CD8-positive, alpha-beta memory T cell (primary cell): ENCODE measurements around the gene GNAQ. TPM values are rescaled to one million over a fixed set of nuclear protein-coding genes. Genes with fewer than 3 reads are reported as not detected.

Experiments used
- CTCF ChIA-PET: fragments of 350-600 bp; sonication (Branson Sonifier 250); formaldehyde crosslinking; loops from one replicate; lab custom pipeline; 2021; ENCODE audit warnings: antibody characterized with exemption; lab: Charles Lee
- POLR2A ChIA-PET: fragments of 350-600 bp; sonication (Branson Sonifier 250); formaldehyde crosslinking; loops from one replicate; lab custom pipeline; 2021; ENCODE audit warnings: antibody characterized with exemption; lab: Charles Lee
- DNase-seq, 5 donors: peaks; one replicate each; pipeline versions ENCODE4 v3.0.0 to v3.0.0-alpha.2; 2020 to 2022; ENCODE audit warnings: mixed read lengths in 1 of 5
- H3K27ac ChIP-seq: one replicate; pipeline ENCODE4 v1.7.0; 2013; ENCODE audit warnings: low read depth, mild to moderate bottlenecking, low read length, moderate library complexity
- H3K27me3 ChIP-seq: 2 replicates; pipeline ENCODE4 v1.7.0; 2013; ENCODE audit warnings: low read length, mild to moderate bottlenecking; ENCODE audit not compliant: insufficient read depth, poor library complexity, severe bottlenecking
- H3K36me3 ChIP-seq: 2 replicates; pipeline ENCODE4 v1.7.0; 2013; ENCODE audit warnings: mild to moderate bottlenecking, low read length, moderate library complexity; ENCODE audit not compliant: insufficient read depth
- H3K4me1 ChIP-seq: 2 replicates; pipeline ENCODE4 v1.7.0; 2013; ENCODE audit warnings: mild to moderate bottlenecking, low read length, moderate library complexity; ENCODE audit not compliant: insufficient read depth
- H3K4me3 ChIP-seq: 2 replicates; pipeline ENCODE4 v1.7.0; 2013; ENCODE audit warnings: mild to moderate bottlenecking, low read length
- H3K9me3 ChIP-seq: 2 replicates; pipeline ENCODE4 v1.7.0; 2013; ENCODE audit warnings: mild to moderate bottlenecking, low read length
- H3K27ac Mint-ChIP-seq, 8 donors: one replicate each; pipeline ENCODE4 v1.8.0; 2020 to 2021; ENCODE audit warnings: mixed read lengths in 8 of 8, mild to moderate bottlenecking in 6 of 8, inconsistent platforms in 3 of 8, moderate library complexity in 3 of 8
- H3K27me3 Mint-ChIP-seq, 2 donors: one replicate each; pipeline ENCODE4 v1.8.0; 2020 to 2021; ENCODE audit warnings: mixed read lengths in 2 of 2, mild to moderate bottlenecking in 1 of 2, moderate library complexity in 1 of 2
- H3K36me3 Mint-ChIP-seq, 3 donors: one replicate each; pipeline ENCODE4 v1.8.0; 2020 to 2021; ENCODE audit warnings: mixed read lengths in 3 of 3, inconsistent platforms in 1 of 3, mild to moderate bottlenecking in 1 of 3
- H3K4me1 Mint-ChIP-seq, 3 donors: one replicate each; pipeline ENCODE4 v1.8.0; 2020 to 2021; ENCODE audit warnings: mixed read lengths in 3 of 3, inconsistent platforms in 1 of 3, mild to moderate bottlenecking in 1 of 3
- H3K4me3 Mint-ChIP-seq, 7 donors: one replicate each; pipeline ENCODE4 v1.8.0; 2020 to 2021; ENCODE audit warnings: mixed read lengths in 7 of 7, mild to moderate bottlenecking in 6 of 7, moderate library complexity in 4 of 7, inconsistent platforms in 2 of 7
- H3K9me3 Mint-ChIP-seq, 5 donors: one replicate each; pipeline ENCODE4 v1.8.0; 2020 to 2022; ENCODE audit warnings: mixed read lengths in 5 of 5, mild to moderate bottlenecking in 3 of 5, moderate library complexity in 2 of 5, inconsistent platforms in 1 of 5
- polyA plus RNA-seq: library from polyadenylated mRNA; unstranded; fragments of 300-500 nt; fragmentation: Illumina TruSeq; gene quantifications from one replicate; pipeline ENCODE4 v1.2.3, GENCODE V29; 2021
- total RNA-seq, 2 experiments: library from RNA; stranded (reverse); gene quantifications; one replicate each; pipeline ENCODE4 v1.2.3, GENCODE V29; 2021

GNAQ gene
- total and polyA plus RNA-seq, 3 experiments from 2014 or later = 7.5 to 19.8 (median 17.1) TPM

DNA sequence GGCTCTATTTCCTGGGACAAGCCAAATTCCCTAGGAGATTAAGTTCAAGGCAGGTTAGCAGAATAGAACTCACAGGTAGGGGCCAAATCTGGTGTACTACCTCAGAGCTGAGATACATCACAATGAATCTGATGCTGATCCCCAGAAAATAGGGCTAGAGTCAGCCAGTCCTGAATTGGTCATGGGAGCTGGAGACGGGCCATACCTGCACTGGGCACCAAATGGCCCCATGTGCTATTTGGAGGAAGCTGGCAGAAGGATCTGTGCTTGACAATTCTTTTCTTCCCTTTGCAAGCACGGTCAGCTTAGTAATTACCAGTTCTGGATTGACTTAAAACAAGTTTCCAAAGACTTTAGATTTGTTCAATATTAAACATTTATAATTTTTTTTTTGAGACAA lies 10.4 kb upstream of the GNAQ start:
- Histone ChIP-seq H3K27me3 (no peaks in the 10 kb centered on the region), H3K4me3 (no peak overlapping the region), H3K27ac (no peak overlapping the region), H3K36me3 (no peaks in the 10 kb centered on the region), H3K4me1 (no peaks in the 10 kb centered on the region), H3K9me3 (no peaks in the 10 kb centered on the region)
- Mint-ChIP-seq H3K9me3 (no peaks in the 10 kb centered on the region), H3K4me3 (no peak overlapping the region), H3K4me1 (no peaks in the 10 kb centered on the region), H3K36me3 (no peaks in the 10 kb centered on the region), H3K27ac (no peak overlapping the region), H3K27me3 (peaks cover 0 to 22% of the 10 kb centered on the region in 2 donors)
- POLR2A ChIA-PET = no interaction called here
- CTCF ChIA-PET = interaction anchor here (0.7 to 1.5 kb wide), 2 partner anchors 172 to 193 kb away, joined by 3 to 4 read pairs; no protein-coding TSS in a partner anchor
- DNase-seq = no peak

DNA sequence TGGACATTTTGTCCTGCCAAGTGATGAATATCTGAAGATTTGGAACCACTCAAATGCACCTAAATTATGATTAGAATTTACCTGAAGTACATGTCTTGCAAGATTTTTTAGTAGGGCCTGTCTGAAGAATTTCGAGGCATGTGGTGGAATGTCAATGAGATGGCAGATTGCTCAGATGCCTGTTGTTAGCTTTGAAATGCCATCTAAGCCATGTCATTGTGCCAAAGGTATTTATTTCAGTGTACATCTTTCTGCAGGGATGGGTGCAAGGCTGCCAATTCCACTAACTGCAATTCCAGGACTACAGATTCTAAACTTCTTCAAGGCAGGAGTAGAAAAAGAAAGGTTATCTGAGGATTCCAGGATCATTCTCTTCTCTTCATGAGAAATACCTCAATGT lies 9.1 kb upstream of the GNAQ start:
- H3K27me3 ChIP-seq = no peaks in the 10 kb centered on the region
- H3K36me3 Mint-ChIP-seq = no peaks in the 10 kb centered on the region
- no peaks in the 10 kb centered on the region for H3K4me1 Mint-ChIP-seq
- peaks cover 0 to 25% of the 10 kb centered on the region in 2 donors for H3K27me3 Mint-ChIP-seq
- H3K4me3 Mint-ChIP-seq = no peak overlapping the region
- no peak overlapping the region for H3K4me3 ChIP-seq
- POLR2A ChIA-PET = interaction anchor here (0.6 kb wide), 1 partner anchor 43 kb away, joined by 4 read pairs; no protein-coding TSS in a partner anchor
- H3K9me3 Mint-ChIP-seq = no peaks in the 10 kb centered on the region
- no peak overlapping the region for H3K27ac Mint-ChIP-seq
- no peak overlapping the region for H3K27ac ChIP-seq
- H3K9me3 ChIP-seq = no peaks in the 10 kb centered on the region
- H3K36me3 ChIP-seq = no peaks in the 10 kb centered on the region
- CTCF ChIA-PET = interaction anchor here (1.5 kb wide), 1 partner anchor 173 kb away, joined by 3 read pairs; no protein-coding TSS in a partner anchor
- H3K4me1 ChIP-seq = no peaks in the 10 kb centered on the region
- no peak for DNase-seq

DNA sequence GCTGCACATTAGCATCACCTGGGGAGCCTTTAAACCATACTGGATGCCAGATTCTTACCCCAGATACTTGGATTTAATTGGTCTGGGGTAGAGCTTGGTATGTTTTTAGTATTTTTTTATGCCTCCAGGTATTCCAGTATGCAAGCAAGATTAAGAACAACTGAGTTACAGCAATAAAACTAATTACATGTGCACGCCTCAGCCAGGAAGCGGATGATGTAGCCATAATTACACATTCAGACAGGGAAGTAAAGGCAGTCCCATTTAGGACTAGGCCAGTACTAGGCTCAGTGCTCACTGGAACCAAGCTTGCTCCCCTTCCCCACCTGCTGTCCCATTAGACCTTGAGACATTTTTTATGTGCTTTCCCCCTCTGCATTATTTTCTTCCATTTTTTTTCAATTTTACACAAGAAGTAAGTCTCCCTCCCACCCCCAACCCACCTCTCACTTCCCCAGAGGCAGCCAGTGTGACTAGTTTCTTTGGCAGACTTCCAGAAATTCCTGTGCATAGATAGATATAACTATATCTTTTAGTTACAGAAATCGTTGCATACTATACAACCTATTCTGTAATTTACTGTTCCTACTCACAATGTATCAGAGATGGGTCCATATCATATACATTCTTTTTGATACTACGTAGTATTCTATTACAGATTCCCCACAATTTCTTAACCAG lies 7.1 kb upstream of the GNAQ start:
- Histone ChIP-seq H3K9me3 (no peaks in the 10 kb centered on the region), H3K4me3 (no peak overlapping the region), H3K4me1 (peaks cover 10% of the 10 kb centered on the region), H3K27ac (no peak overlapping the region), H3K36me3 (no peaks in the 10 kb centered on the region), H3K27me3 (no peaks in the 10 kb centered on the region)
- no peaks in the 10 kb centered on the region for H3K36me3 Mint-ChIP-seq
- no peaks in the 10 kb centered on the region for H3K9me3 Mint-ChIP-seq
- POLR2A ChIA-PET = no interaction called here
- peaks cover 13 to 19% (median 17%) of the 10 kb centered on the region in 3 donors for H3K4me1 Mint-ChIP-seq
- H3K27ac Mint-ChIP-seq = no peak overlapping the region
- no peak for DNase-seq
- no peak overlapping the region for H3K4me3 Mint-ChIP-seq
- CTCF ChIA-PET = no interaction called here
- H3K27me3 Mint-ChIP-seq = peaks cover 0 to 29% of the 10 kb centered on the region in 2 donors

DNA sequence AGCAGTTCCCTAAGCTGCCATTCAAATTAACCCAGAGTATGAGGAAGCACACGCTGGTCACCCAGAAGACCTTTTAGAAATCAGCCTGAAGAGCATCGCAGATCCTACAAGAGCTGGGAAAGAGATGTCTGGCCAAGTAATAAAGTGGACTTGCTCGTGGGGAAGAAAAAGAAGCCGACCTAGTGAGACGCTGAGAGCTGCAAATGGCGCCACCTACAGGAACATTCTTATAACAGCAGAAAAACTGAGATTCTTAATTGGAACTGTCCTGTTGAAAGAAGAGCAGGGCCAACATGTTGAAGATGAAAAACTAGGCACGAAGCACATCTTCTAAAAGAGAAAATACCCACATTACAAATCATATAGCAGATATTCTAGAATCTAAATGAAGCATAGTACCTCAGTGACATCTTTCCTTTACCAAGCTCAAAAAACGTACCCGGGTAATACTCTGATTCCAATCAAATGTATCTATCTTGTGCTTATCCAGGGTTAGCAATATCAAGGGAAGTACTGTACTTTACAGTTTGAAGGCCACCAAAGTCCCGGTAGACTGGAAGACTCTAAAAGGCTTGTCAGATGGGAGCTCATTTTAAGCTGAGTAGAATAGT lies 3.9 kb upstream of the GNAQ start:
- DNase-seq = peak in 4 of 5 donors; percentile 24 to 64 (median 58)
- H3K4me3 ChIP-seq = no peak overlapping the region
- H3K36me3 ChIP-seq = no peaks in the 10 kb centered on the region
- CTCF ChIA-PET = interaction anchor here (0.8 to 3.0 kb wide), 19 partner anchors 9 to 197 kb away, joined by 3 to 30 read pairs (median 4); no protein-coding TSS in a partner anchor
- no peak overlapping the region for H3K27ac ChIP-seq
- H3K4me1 ChIP-seq = peaks cover 24% of the 10 kb centered on the region
- H3K4me1 Mint-ChIP-seq = peaks cover 22 to 38% (median 34%) of the 10 kb centered on the region in 3 donors
- H3K9me3 Mint-ChIP-seq = peaks cover 0 to 2% (median 0%) of the 10 kb centered on the region in 5 donors
- H3K27ac Mint-ChIP-seq = peak overlapping the region in 3 of 8 donors; percentile 8 to 43 (median 9)
- H3K9me3 ChIP-seq = no peaks in the 10 kb centered on the region
- peaks cover 0 to 8% (median 0%) of the 10 kb centered on the region in 3 donors for H3K36me3 Mint-ChIP-seq
- peak overlapping the region in 3 of 7 donors; percentile 0 to 28 (median 20) for H3K4me3 Mint-ChIP-seq
- peaks cover 3 to 28% of the 10 kb centered on the region in 2 donors for H3K27me3 Mint-ChIP-seq
- POLR2A ChIA-PET = interaction anchor here (1.3 kb wide), 1 partner anchor 86 kb away, joined by 3 read pairs; no protein-coding TSS in a partner anchor
- no peaks in the 10 kb centered on the region for H3K27me3 ChIP-seq

DNA sequence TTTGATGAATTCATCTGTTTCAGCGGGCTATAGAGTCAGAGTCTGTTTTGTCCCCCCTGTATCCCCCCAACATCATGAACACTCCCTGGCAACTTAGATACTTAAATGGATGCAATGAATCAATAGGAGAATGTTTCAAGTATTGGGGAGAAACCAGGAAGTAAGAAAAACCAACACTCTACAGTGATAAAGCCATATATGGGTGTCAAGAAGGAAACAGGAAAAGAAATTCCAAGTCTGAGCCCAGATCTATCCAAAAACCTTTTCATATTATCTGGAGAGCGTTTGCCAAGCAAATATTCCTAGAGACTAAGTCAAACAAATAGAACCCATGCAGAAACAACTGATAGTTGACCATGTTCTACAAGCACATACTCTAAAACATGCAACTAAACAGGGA lies 2.3 kb upstream of the GNAQ start:
- peaks cover 6 to 34% of the 10 kb centered on the region in 2 donors for H3K27me3 Mint-ChIP-seq
- no peaks in the 10 kb centered on the region for H3K27me3 ChIP-seq
- peaks cover 0 to 2% (median 0%) of the 10 kb centered on the region in 5 donors for H3K9me3 Mint-ChIP-seq
- no peak overlapping the region for H3K4me3 ChIP-seq
- H3K27ac ChIP-seq = no peak overlapping the region
- POLR2A ChIA-PET = no interaction called here
- no peaks in the 10 kb centered on the region for H3K36me3 ChIP-seq
- H3K36me3 Mint-ChIP-seq = peaks cover 0 to 11% (median 0%) of the 10 kb centered on the region in 3 donors
- DNase-seq = no peak
- no peak overlapping the region for H3K27ac Mint-ChIP-seq
- peak overlapping the region in 3 of 7 donors; percentile 13 to 90 (median 34) for H3K4me3 Mint-ChIP-seq
- no peaks in the 10 kb centered on the region for H3K9me3 ChIP-seq
- peaks cover 34% of the 10 kb centered on the region for H3K4me1 ChIP-seq
- CTCF ChIA-PET = interaction anchor here (1.0 to 3.0 kb wide), 4 partner anchors 11 to 178 kb away, joined by 3 to 30 read pairs (median 11); no protein-coding TSS in a partner anchor
- H3K4me1 Mint-ChIP-seq = peaks cover 37 to 54% (median 50%) of the 10 kb centered on the region in 3 donors

DNA sequence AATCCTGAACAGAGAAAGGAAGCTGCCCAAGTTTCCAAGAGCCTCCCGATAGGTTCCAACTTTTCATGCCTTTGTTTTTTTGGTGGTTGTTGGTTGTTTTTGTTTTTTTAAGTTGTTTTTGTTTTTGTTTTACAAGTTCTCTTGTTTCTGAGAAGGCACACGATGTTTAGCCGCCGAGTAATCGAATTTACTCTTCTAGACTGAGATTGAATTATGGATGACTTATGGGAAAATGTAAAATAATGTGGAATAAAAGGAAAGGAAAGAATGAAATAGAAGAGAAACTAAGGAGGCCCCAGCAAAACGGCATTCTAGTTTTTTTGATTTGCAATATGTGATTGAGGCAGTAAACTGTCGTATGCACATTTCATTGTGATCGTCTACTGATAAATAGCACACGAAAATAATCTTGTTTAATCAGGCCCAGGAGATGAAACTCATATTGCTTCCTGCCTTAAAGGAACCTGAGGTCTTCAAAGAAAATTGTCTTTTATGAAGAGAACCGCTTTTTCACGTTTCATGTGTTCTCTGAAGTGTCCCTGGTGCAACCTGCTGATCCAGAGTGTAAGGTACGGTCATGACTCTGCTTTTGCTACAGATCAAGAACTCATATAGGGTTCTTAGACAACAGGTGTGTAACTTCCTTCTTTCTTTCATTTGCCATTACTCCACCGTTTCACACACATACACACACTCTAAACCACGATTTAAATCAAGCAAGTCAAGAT lies 1.3 kb upstream of the GNAQ start:
- H3K4me3 Mint-ChIP-seq = peak overlapping the region; percentile 88 to 95 (median 90)
- peak overlapping the region in 7 of 8 donors; percentile 76 to 94 (median 91) for H3K27ac Mint-ChIP-seq
- peaks cover 0 to 2% (median 0%) of the 10 kb centered on the region in 5 donors for H3K9me3 Mint-ChIP-seq
- peaks cover 42 to 60% (median 56%) of the 10 kb centered on the region in 3 donors for H3K4me1 Mint-ChIP-seq
- H3K27me3 Mint-ChIP-seq = peaks cover 6 to 34% of the 10 kb centered on the region in 2 donors
- Histone ChIP-seq H3K27me3 (no peaks in the 10 kb centered on the region), H3K36me3 (no peaks in the 10 kb centered on the region), H3K9me3 (no peaks in the 10 kb centered on the region), H3K4me3 (peak overlapping the region; percentile 61), H3K4me1 (peaks cover 37% of the 10 kb centered on the region), H3K27ac (peak overlapping the region; percentile 49)
- peak in 1 of 5 donors; percentile 51 for DNase-seq
- ChIA-PET POLR2A (interaction anchor here (0.6 to 1.4 kb wide), 2 partner anchors 18 to 254 kb away, joined by 5 to 8 read pairs; no protein-coding TSS in a partner anchor), CTCF (interaction anchor here (1.0 kb wide), 1 partner anchor 179 kb away, joined by 3 read pairs; no protein-coding TSS in a partner anchor)
- H3K36me3 Mint-ChIP-seq = peaks cover 0 to 11% (median 0%) of the 10 kb centered on the region in 3 donors

DNA sequence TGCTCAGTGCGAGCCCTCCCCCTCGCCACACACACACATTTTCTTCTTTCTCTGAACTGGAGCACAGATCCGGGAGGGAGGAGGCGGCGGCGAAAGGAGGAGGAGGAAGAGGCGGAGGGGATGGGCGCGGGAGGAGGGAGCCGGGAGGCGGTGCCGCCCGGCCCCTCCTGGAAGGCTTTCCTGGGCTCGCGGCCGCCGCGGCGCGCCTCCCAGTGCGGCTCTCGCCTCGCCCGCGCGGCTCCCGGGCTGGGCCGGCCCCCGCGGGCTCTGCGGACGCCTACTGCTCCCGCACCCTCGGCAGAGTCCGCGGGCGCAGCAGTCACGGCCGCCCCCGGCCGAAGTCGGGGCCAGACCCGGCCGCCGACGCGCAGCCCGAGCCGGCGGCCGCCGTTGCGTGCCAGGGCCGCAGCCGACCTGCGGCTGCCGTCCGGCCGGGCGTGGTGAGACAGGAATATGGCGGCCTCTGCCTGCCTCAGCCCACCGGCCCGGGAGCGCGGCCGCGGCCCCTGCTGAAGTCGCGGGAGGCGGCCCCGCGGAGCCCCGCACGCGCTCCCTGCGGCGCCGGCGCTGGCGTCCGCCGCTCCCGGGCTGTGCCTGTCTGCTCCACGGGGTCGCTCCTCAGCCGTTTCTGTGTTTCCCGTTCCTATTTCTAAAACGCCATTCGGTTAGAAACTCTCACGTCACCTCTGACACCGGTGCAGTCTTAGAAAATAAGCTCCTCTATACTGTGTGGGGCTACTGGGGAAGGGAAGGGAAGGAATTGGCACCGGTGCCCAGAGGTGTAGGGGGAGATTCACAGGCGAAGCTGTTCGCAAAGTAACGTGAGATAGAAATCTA lies 500 bp upstream of the GNAQ start:
- Mint-ChIP-seq H3K36me3 (peaks cover 0 to 11% (median 0%) of the 10 kb centered on the region in 3 donors), H3K4me3 (peak overlapping the region; percentile 88 to 95 (median 90)), H3K27me3 (peaks cover 6 to 34% of the 10 kb centered on the region in 2 donors), H3K27ac (peak overlapping the region; percentile 76 to 97 (median 91)), H3K9me3 (peaks cover 0 to 2% (median 0%) of the 10 kb centered on the region in 5 donors), H3K4me1 (peaks cover 42 to 60% (median 56%) of the 10 kb centered on the region in 3 donors)
- POLR2A ChIA-PET = interaction anchor here (1.4 kb wide), 1 partner anchor 19 kb away, joined by 5 read pairs; no protein-coding TSS in a partner anchor
- Histone ChIP-seq H3K4me1 (peaks cover 41% of the 10 kb centered on the region), H3K27me3 (no peaks in the 10 kb centered on the region), H3K9me3 (no peaks in the 10 kb centered on the region), H3K27ac (peak overlapping the region; percentile 49), H3K4me3 (peak overlapping the region; percentile 61), H3K36me3 (no peaks in the 10 kb centered on the region)
- DNase-seq = peak in 4 of 5 donors; percentile 51 to 75 (median 64)
- CTCF ChIA-PET = no interaction called here
